HEK293T (cell line): Measurements from ENCODE around the gene CRIP1.
A peak's percentile ranks its signal among the peaks of the same experiment; 100 is the strongest.

Source experiments
- CTCF ChIA-PET: fragments of 350-600 bp; formaldehyde crosslinking; extraction: SDS; loops from one replicate; lab custom pipeline; 2021; ENCODE audit warnings: antibody characterized with exemption, inconsistent platforms; lab: Yijun Ruan, JAX
- POLR2A ChIA-PET: fragments of 350-600 bp; formaldehyde crosslinking; extraction: SDS; loops from one replicate; lab custom pipeline; 2020; ENCODE audit warnings: antibody characterized with exemption, inconsistent platforms; lab: Yijun Ruan, JAX
- DNase-seq: peaks from one replicate; pipeline ENCODE4 v3.0.0; 2012; ENCODE audit warnings: mixed read lengths; ENCODE audit errors: extremely low spot score
- ARNT ChIP-seq: fragments of 450-650 bp; IDR thresholded peaks from 2 replicates; pipeline ENCODE4 v1.6.1; 2017; ENCODE audit warnings: mild to moderate bottlenecking
- BHLHE40 ChIP-seq: fragments of 450-650 bp; IDR thresholded peaks from 2 replicates; pipeline ENCODE4 v1.6.1; 2016; ENCODE audit warnings: mild to moderate bottlenecking, moderate library complexity, borderline replicate concordance
- CTBP1 ChIP-seq: fragments of 450-650 bp; IDR thresholded peaks from 2 replicates; pipeline ENCODE4 v1.6.1; 2016; ENCODE audit warnings: borderline replicate concordance
- ELF4 ChIP-seq: fragments of 450-650 bp; IDR thresholded peaks from 2 replicates; pipeline ENCODE4 v1.6.1; 2017; ENCODE audit warnings: antibody characterized with exemption
- FOXA1 ChIP-seq: fragments of 450-650 bp; IDR thresholded peaks from 2 replicates; pipeline ENCODE4 v1.6.1; 2016; ENCODE audit warnings: mild to moderate bottlenecking
- FOXK2 ChIP-seq: fragments of 450-650 bp; IDR thresholded peaks from 2 replicates; pipeline ENCODE4 v1.6.1; 2016; ENCODE audit warnings: mild to moderate bottlenecking
- FOXM1 ChIP-seq: fragments of 450-650 bp; IDR thresholded peaks from 2 replicates; pipeline ENCODE4 v1.6.1; 2017; ENCODE audit warnings: mild to moderate bottlenecking, borderline replicate concordance
- HDGF ChIP-seq: fragments of 450-650 bp; IDR thresholded peaks from 2 replicates; pipeline ENCODE4 v1.6.1; 2017; ENCODE audit warnings: antibody characterized with exemption, borderline replicate concordance
- L3MBTL2 ChIP-seq: fragments of 450-650 bp; conservative IDR thresholded peaks from 2 replicates; pipeline ENCODE4 v1.6.1; 2016; ENCODE audit warnings: mild to moderate bottlenecking
- LEF1 ChIP-seq: fragments of 450-650 bp; IDR thresholded peaks from 2 replicates; pipeline ENCODE4 v1.6.1; 2017; ENCODE audit warnings: mild to moderate bottlenecking, borderline replicate concordance
- NFRKB ChIP-seq: fragments of 450-650 bp; IDR thresholded peaks from 2 replicates; pipeline ENCODE4 v1.6.1; 2016; ENCODE audit warnings: mild to moderate bottlenecking, moderate library complexity
- PKNOX1 ChIP-seq: fragments of 450-650 bp; IDR thresholded peaks from 2 replicates; pipeline ENCODE4 v1.6.1; 2016
- SP1 ChIP-seq: fragments of 450-650 bp; IDR thresholded peaks from 2 replicates; pipeline ENCODE4 v1.6.1; 2017
- SUZ12 ChIP-seq: fragments of 450-650 bp; IDR thresholded peaks from 2 replicates; pipeline ENCODE4 v1.6.1; 2016; ENCODE audit warnings: mild to moderate bottlenecking
- TARDBP ChIP-seq: fragments of 450-650 bp; IDR thresholded peaks from 2 replicates; pipeline ENCODE4 v1.6.1; 2016
- ZNF384 ChIP-seq: fragments of 450-650 bp; IDR thresholded peaks from 2 replicates; pipeline ENCODE4 v1.6.1; 2016

Gene CRIP1

GRCh38 chr14:105525861-105526775 is 39.4 kb downstream of the CRIP1 start, which contains the start of gene TMEM121:
Gene TMEM121, plus strand, starts transcription at chr14:105526583. Its CDS starts 2,252 bp downstream, at chr14:105528835.
- ChIA-PET CTCF (interaction anchor here (1.5 kb wide), 1 partner anchor 36 kb away, joined by 3 read pairs; no protein-coding TSS in a partner anchor), POLR2A (interaction anchor here (0.7 kb wide), 1 partner anchor 37 kb away, joined by 3 read pairs; no protein-coding TSS in a partner anchor)
- no peak for TF ChIP-seq L3MBTL2
- TF ChIP-seq PKNOX1: no peak
- TF ChIP-seq ARNT: no peak
- TF ChIP-seq TARDBP: no peak
- no peak for TF ChIP-seq FOXK2
- no peak for TF ChIP-seq HDGF
- TF ChIP-seq NFRKB: no peak
- no peak for TF ChIP-seq BHLHE40
- no peak for TF ChIP-seq SUZ12
- no peak for TF ChIP-seq SP1
- peak; percentile 63 for DNase-seq

GRCh38 chr14:105526776-105527380 is 40.2 kb downstream of the CRIP1 start:
- CTCF ChIA-PET: interaction anchor here (1.2 to 1.5 kb wide), 2 partner anchors 19 to 37 kb away, joined by 3 read pairs; no protein-coding TSS in a partner anchor
- TF ChIP-seq NFRKB: no peak
- no peak for TF ChIP-seq ZNF384
- TF ChIP-seq FOXK2: no peak
- TF ChIP-seq L3MBTL2: no peak
- TF ChIP-seq TARDBP: no peak
- no peak for TF ChIP-seq LEF1
- TF ChIP-seq SP1: no peak
- TF ChIP-seq HDGF: no peak
- TF ChIP-seq PKNOX1: no peak
- no peak for TF ChIP-seq SUZ12
- no peak for TF ChIP-seq BHLHE40
- TF ChIP-seq FOXM1: no peak
- no peak for TF ChIP-seq ARNT
- TF ChIP-seq CTBP1: no peak
- no peak for TF ChIP-seq FOXA1
- POLR2A ChIA-PET: no interaction called here

GRCh38 chr14:105527381-105527825 is 40.7 kb downstream of the CRIP1 start:
- no peak for TF ChIP-seq FOXK2
- no peak for TF ChIP-seq CTBP1
- TF ChIP-seq FOXA1: no peak
- no peak for TF ChIP-seq PKNOX1
- TF ChIP-seq HDGF: no peak
- no peak for TF ChIP-seq FOXM1
- no peak for TF ChIP-seq LEF1
- TF ChIP-seq SUZ12: no peak
- TF ChIP-seq NFRKB: no peak
- TF ChIP-seq BHLHE40: no peak
- TF ChIP-seq TARDBP: no peak
- no peak for TF ChIP-seq L3MBTL2
- no peak for TF ChIP-seq ZNF384
- no peak for TF ChIP-seq ARNT
- no peak for TF ChIP-seq ELF4
- TF ChIP-seq SP1: no peak
- ChIA-PET POLR2A (interaction anchor here (1.5 kb wide), 1 partner anchor 38 kb away, joined by 14 read pairs; no protein-coding TSS in a partner anchor), CTCF (interaction anchor here (1.2 to 1.5 kb wide), 2 partner anchors 19 to 38 kb away, joined by 3 read pairs; no protein-coding TSS in a partner anchor)

More at GRCh38 chr14:105526776-105527380, 40.2 kb downstream of the CRIP1 start:
- DNase-seq: no peak

GRCh38 chr14:105527826-105528585 is 41.3 kb downstream of the CRIP1 start:
- DNase-seq: peak; percentile 92
- CTCF ChIA-PET: interaction anchor here (0.6 to 1.8 kb wide), 6 partner anchors 20 to 422 kb away, joined by 3 to 7 read pairs (median 3); no protein-coding TSS in a partner anchor
- POLR2A ChIA-PET: interaction anchor here (0.6 to 1.5 kb wide), 6 partner anchors 9 to 157 kb away, joined by 3 to 14 read pairs (median 6); no protein-coding TSS in a partner anchor
- TF ChIP-seq NFRKB (no peak), ARNT (no peak), FOXK2 (no peak), FOXM1 (no peak), L3MBTL2 (no peak), PKNOX1 (no peak), SP1 (no peak), TARDBP (no peak)

More at GRCh38 chr14:105527381-105527825, 40.7 kb downstream of the CRIP1 start:
- DNase-seq: no peak
